Endothelial cell of umbilical vein (primary cell): ENCODE results near the gene KIAA1958. TPM values are rescaled to one million over a fixed set of nuclear protein-coding genes. Genes with fewer than 3 reads are reported as not detected.

Source experiments
- BruUV-seq: library from RNA; stranded (reverse); fragments of 400-500 nt; replicated peaks from 2 replicates; lab custom pipeline; 2021; lab: Mats Ljungman, UMichigan
- CTCF ChIA-PET: fragments of 300-600, 350-600 bp; sonication (Branson Sonifier 250); formaldehyde crosslinking; loops from one replicate; lab custom pipeline; 2021; ENCODE audit warnings: antibody characterized with exemption, inconsistent platforms; lab: Charles Lee
- POLR2A ChIA-PET: fragments of 300-600, 350-600 bp; sonication (Branson Sonifier 250); formaldehyde crosslinking; loops from one replicate; lab custom pipeline; 2021; ENCODE audit warnings: antibody characterized with exemption, inconsistent platforms; lab: Charles Lee
- DNase-seq: peaks from one replicate; pipeline ENCODE4 v3.0.0-alpha.2; 2011; ENCODE audit warnings: low read depth, low spot score
- FAIRE-seq: peaks from 2 replicates; lab custom pipeline; 2011; peaks lifted over from hg19 to GRCh38; lab: Jason Lieb, UNC
- H2AFZ ChIP-seq: 2 replicates; pipeline ENCODE4 v1.6.0; 2012; ENCODE audit warnings: low read depth, low read length, control low read depth, inconsistent platforms
- H3K27ac ChIP-seq: 2 replicates; pipeline ENCODE4 v1.5.1; 2011; ENCODE audit warnings: low read depth, mild to moderate bottlenecking, control low read depth, low read length, moderate library complexity; ENCODE audit not compliant: insufficient read depth
- H3K27me3 ChIP-seq, 2 experiments: 2 replicates each; pipeline versions ENCODE4 v1.6.0 to v1.6.1; 2011; ENCODE audit warnings: low read length in 2 of 2, mixed read lengths in 1 of 2; ENCODE audit not compliant: control insufficient read depth in 2 of 2, insufficient read depth in 2 of 2
- H3K36me3 ChIP-seq, 2 experiments: 2 replicates in 1 of 2; 3 replicates in 1 of 2; pipeline ENCODE4 v1.5.1; 2011; ENCODE audit warnings: low read length in 2 of 2, mild to moderate bottlenecking in 1 of 2, moderate library complexity in 1 of 2; ENCODE audit not compliant: control insufficient read depth in 2 of 2, insufficient read depth in 2 of 2; ENCODE audit errors: extremely low read depth in 1 of 2
- H3K4me1 ChIP-seq: 3 replicates; pipeline ENCODE4 v1.5.1; 2011; ENCODE audit warnings: mild to moderate bottlenecking, low read length; ENCODE audit not compliant: control insufficient read depth, insufficient read depth; ENCODE audit errors: extremely low read depth
- H3K4me2 ChIP-seq: 2 replicates; pipeline ENCODE4 v1.6.1; 2011; ENCODE audit warnings: low read length, control low read depth, mixed read lengths; ENCODE audit not compliant: insufficient read depth
- H3K4me3 ChIP-seq, 3 experiments: fragments of 200-600 bp in 1 of 3; sonication (generic), shearing (Covaris generic) in 1 of 3; replicated peaks in 1 of 3; 2 replicates each; pipeline ENCODE4 v1.5.1; 2011 to 2016; ENCODE audit warnings: control low read depth in 3 of 3, low read length in 3 of 3, mild to moderate bottlenecking in 2 of 3, inconsistent platforms in 1 of 3, low read depth in 1 of 3, moderate library complexity in 1 of 3; ENCODE audit not compliant: insufficient read depth in 1 of 3
- H3K79me2 ChIP-seq: 2 replicates; pipeline ENCODE4 v1.6.0; 2012; ENCODE audit warnings: low read length, inconsistent platforms; ENCODE audit not compliant: control insufficient read depth, insufficient read depth
- H3K9ac ChIP-seq: replicated peaks from 2 replicates; pipeline ENCODE3; 2011; ENCODE audit warnings: low read length, control low read depth; ENCODE audit not compliant: insufficient read depth; ENCODE audit errors: extremely low read depth
- H3K9me1 ChIP-seq: replicated peaks from 3 replicates; pipeline ENCODE4 v1.6.0; 2011; ENCODE audit warnings: mild to moderate bottlenecking, low read length; ENCODE audit not compliant: control insufficient read depth, insufficient read depth; ENCODE audit errors: extremely low read depth
- H3K9me3 ChIP-seq: replicated peaks from 2 replicates; pipeline ENCODE4 v1.5.1; 2012; ENCODE audit warnings: low read length, inconsistent platforms; ENCODE audit not compliant: control insufficient read depth, insufficient read depth
- H4K20me1 ChIP-seq: replicated peaks from 2 replicates; pipeline ENCODE3; 2011; ENCODE audit warnings: mild to moderate bottlenecking, low read length; ENCODE audit not compliant: control insufficient read depth, insufficient read depth; ENCODE audit errors: extremely low read depth
- EZH2 ChIP-seq: IDR thresholded peaks from 2 replicates; pipeline ENCODE4 v1.6.1; 2012; ENCODE audit warnings: borderline replicate concordance, low read depth, mild to moderate bottlenecking, moderate library complexity, low read length, inconsistent platforms; ENCODE audit not compliant: severe bottlenecking
- FOS ChIP-seq: IDR thresholded peaks from 2 replicates; pipeline ENCODE4 v1.6.1; 2011; ENCODE audit warnings: mild to moderate bottlenecking, low read length, moderate library complexity, borderline replicate concordance; ENCODE audit not compliant: insufficient read depth
- GATA2 ChIP-seq: IDR thresholded peaks from 2 replicates; pipeline ENCODE4 v1.7.0; 2011; ENCODE audit warnings: low read depth, mild to moderate bottlenecking, moderate library complexity, mixed read lengths, low read length; ENCODE audit not compliant: insufficient read length, insufficient read depth
- JUN ChIP-seq: IDR thresholded peaks from 2 replicates; pipeline ENCODE4 v1.6.1; 2011; ENCODE audit warnings: borderline replicate concordance, low read depth; ENCODE audit not compliant: insufficient read length, insufficient read depth
- MYC ChIP-seq: IDR thresholded peaks from one replicate; pipeline ENCODE4 v1.6.1; 2011; ENCODE audit warnings: mild to moderate bottlenecking, low read depth, low read length
- POLR2A ChIP-seq: IDR thresholded peaks from 2 replicates; pipeline ENCODE4 v1.6.1; 2012; ENCODE audit warnings: low read depth, mild to moderate bottlenecking, control low read depth, low read length
- POLR2AphosphoS5 ChIP-seq: IDR thresholded peaks from 2 replicates; pipeline ENCODE4 v1.6.1; 2012; ENCODE audit warnings: low read depth, mild to moderate bottlenecking, control low read depth, low read length, moderate library complexity; ENCODE audit not compliant: insufficient read depth
- dilution Hi-C: fragments of 300-500 bp; cut with MboI; formaldehyde crosslinking; loops from one replicate; pipeline ENCODE4 v1.15.0; 2019; ENCODE audit warnings: low sequenced_read_pairs; ENCODE audit not compliant: extremely low pct_ligation_motif_present
- intact Hi-C: fragments of 100-400 bp; cut with micrococcal nuclease; formaldehyde crosslinking; loops from one replicate; pipeline ENCODE4 v1.10.0; 2022
- polyA plus RNA-seq, 4 experiments: library from polyadenylated mRNA; depleted of rRNA in 3 of 4; stranded (reverse) in 3 of 4; unstranded in 1 of 4; fragments of >200 nt; gene quantifications; 2 replicates each; pipeline versions ENCODE4 v1.2.1 to v1.2.3, GENCODE V29; 2011 to 2012; ENCODE audit warnings: missing spikeins in 1 of 4
- total RNA-seq: library from RNA; stranded (reverse); gene quantifications from 2 replicates; pipeline ENCODE4 v1.2.3, GENCODE V29; 2021
- TF ChIP-seq, protein P1 (sequence below): IDR thresholded peaks from 2 replicates; pipeline ENCODE4 v1.6.1; 2011; ENCODE audit not compliant: insufficient read depth, insufficient read length
- TF ChIP-seq, protein P2 (sequence below), 2 donors: IDR thresholded peaks; 1 replicate in 1 of 2; 2 replicates in 1 of 2; pipeline ENCODE4 v1.5.1; 2011; ENCODE audit warnings: low read length in 2 of 2, mild to moderate bottlenecking in 2 of 2, moderate library complexity in 2 of 2, control low read depth in 1 of 2, inconsistent platforms in 1 of 2, low read depth in 1 of 2; ENCODE audit not compliant: insufficient read depth in 1 of 2; ENCODE audit errors: extremely low read depth in 1 of 2

KIAA1958 gene
- total and polyA plus RNA-seq, 2 donors (not counting 3 experiments of a cell fraction or from before 2014, with no cell fraction given): 1.7 to 5.0 TPM

DNA sequence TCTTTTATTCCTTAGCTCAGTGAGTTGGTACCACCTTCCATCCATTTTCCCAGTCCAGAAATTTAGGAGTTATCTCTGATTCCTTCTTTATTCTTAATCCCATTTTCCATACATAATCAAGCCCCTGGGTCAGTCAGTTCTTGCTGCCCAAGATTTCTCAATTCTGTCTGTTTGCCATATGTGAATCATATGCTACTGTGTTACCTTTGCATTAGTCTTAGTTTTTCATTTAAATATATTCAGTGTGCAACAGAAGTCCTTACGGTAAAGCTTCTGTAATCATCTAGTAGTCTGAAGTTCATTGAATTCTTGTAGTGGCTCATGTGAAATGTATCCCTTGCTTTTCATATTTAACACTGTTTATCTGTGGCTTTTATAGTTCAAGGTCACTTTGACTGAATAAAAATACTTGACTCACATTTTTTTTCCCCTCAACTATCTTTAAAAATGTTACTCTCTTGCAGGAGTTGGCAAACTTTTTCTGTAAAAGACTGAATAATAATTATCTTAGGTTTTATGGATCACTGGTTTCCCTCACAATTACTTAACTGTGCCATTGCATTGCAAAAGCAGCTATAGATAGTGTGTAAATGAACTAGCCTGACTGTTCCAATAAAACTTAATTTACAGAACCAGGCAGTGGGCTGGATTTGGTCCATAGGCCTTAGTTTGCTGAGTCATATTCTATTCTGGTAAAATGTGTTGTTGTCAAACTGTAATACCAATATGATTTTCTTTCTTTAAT, 6.9 kb downstream of the KIAA1958 start:
- Histone ChIP-seq H3K9me1 (no peaks in the 10 kb centered on the region), H3K27me3 (no peaks in the 10 kb centered on the region), H3K27ac (no peak overlapping the region), H3K79me2 (peaks cover 2% of the 10 kb centered on the region), H3K4me3 (no peak overlapping the region), H3K4me1 (no peaks in the 10 kb centered on the region), H4K20me1 (no peaks in the 10 kb centered on the region), H3K9ac (no peak overlapping the region), H3K4me2 (no peak overlapping the region), H2AFZ (no peak overlapping the region), H3K9me3 (no peaks in the 10 kb centered on the region), H3K36me3 (no peaks in the 10 kb centered on the region)
- CTCF ChIA-PET: no interaction called here
- dilution Hi-C loops: no loop called here
- DNase-seq: no peak
- no peak for FAIRE-seq
- intact Hi-C loops: no loop called here
- TF ChIP-seq, protein P1, sequence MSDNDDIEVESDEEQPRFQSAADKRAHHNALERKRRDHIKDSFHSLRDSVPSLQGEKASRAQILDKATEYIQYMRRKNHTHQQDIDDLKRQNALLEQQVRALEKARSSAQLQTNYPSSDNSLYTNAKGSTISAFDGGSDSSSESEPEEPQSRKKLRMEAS: no peak
- no peak for TF ChIP-seq MYC
- TF ChIP-seq, protein P2, sequence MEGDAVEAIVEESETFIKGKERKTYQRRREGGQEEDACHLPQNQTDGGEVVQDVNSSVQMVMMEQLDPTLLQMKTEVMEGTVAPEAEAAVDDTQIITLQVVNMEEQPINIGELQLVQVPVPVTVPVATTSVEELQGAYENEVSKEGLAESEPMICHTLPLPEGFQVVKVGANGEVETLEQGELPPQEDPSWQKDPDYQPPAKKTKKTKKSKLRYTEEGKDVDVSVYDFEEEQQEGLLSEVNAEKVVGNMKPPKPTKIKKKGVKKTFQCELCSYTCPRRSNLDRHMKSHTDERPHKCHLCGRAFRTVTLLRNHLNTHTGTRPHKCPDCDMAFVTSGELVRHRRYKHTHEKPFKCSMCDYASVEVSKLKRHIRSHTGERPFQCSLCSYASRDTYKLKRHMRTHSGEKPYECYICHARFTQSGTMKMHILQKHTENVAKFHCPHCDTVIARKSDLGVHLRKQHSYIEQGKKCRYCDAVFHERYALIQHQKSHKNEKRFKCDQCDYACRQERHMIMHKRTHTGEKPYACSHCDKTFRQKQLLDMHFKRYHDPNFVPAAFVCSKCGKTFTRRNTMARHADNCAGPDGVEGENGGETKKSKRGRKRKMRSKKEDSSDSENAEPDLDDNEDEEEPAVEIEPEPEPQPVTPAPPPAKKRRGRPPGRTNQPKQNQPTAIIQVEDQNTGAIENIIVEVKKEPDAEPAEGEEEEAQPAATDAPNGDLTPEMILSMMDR (IDR thresholded peaks at IDR 0.05; ENCODE audit: extremely low read depth in 1 of 2, insufficient read depth in 1 of 2, low read depth in 1 of 2, low read length in 2 of 2): no peak
- no peak for TF ChIP-seq GATA2
- no peak for TF ChIP-seq POLR2A
- TF ChIP-seq JUN: no peak
- no peak for TF ChIP-seq EZH2
- TF ChIP-seq FOS: no peak
- TF ChIP-seq POLR2AphosphoS5: no peak
- POLR2A ChIA-PET: no interaction called here
- BruUV-seq: no TSS peak
